GOT3 (cell line): Measurements from ENCODE around the gene OSBPL8.

Experiments
- DNase-seq: peaks from one replicate; lab custom pipeline; 2025; ENCODE audit warnings: mixed read lengths; lab: John Stamatoyannopoulos, UW

The OSBPL8 gene

GRCh38 chr12:76555231-76555767 lies 4.3 kb downstream of the OSBPL8 start:
- no peak for DNase-seq

GRCh38 chr12:76554405-76555230 lies 5.0 kb downstream of the OSBPL8 start:
- DNase-seq = no peak

- DNase-seq = no peak
Observed at GRCh38 chr12:76552343-76552938, 7.1 kb downstream of the OSBPL8 start.

- no peak for DNase-seq
Observed at GRCh38 chr12:76551482-76551888, 8.1 kb downstream of the OSBPL8 start.

- no peak for DNase-seq
Observed at GRCh38 chr12:76549131-76549530, 10.4 kb downstream of the OSBPL8 start.

GRCh38 chr12:76548222-76548837 lies 11.2 kb downstream of the OSBPL8 start:
- no peak for DNase-seq

GRCh38 chr12:76547526-76547925 lies 12.0 kb downstream of the OSBPL8 start:
- DNase-seq = no peak

GRCh38 chr12:76546889-76547288 lies 12.7 kb downstream of the OSBPL8 start:
- DNase-seq = no peak

- DNase-seq = no peak
Observed at GRCh38 chr12:76545486-76545885, 14.1 kb downstream of the OSBPL8 start.

GRCh38 chr12:76544601-76545261 lies 14.8 kb downstream of the OSBPL8 start:
- no peak for DNase-seq

GRCh38 chr12:76543813-76544347 lies 15.7 kb downstream of the OSBPL8 start:
- DNase-seq = no peak

GRCh38 chr12:76542908-76543307 lies 16.7 kb downstream of the OSBPL8 start:
- DNase-seq = no peak

- no peak for DNase-seq
Observed at GRCh38 chr12:76539727-76540126, 19.8 kb downstream of the OSBPL8 start.

GRCh38 chr12:76537923-76538322 lies 21.6 kb downstream of the OSBPL8 start:
- no peak for DNase-seq

GRCh38 chr12:76536546-76536945 lies 23.0 kb downstream of the OSBPL8 start:
- DNase-seq = no peak

- no peak for DNase-seq
Observed at GRCh38 chr12:76535170-76535569, 24.4 kb downstream of the OSBPL8 start.

GRCh38 chr12:76533331-76533730 lies 26.2 kb downstream of the OSBPL8 start:
- DNase-seq = no peak

GRCh38 chr12:76532520-76532919 lies 27.1 kb downstream of the OSBPL8 start:
- no peak for DNase-seq

- DNase-seq = no peak
Observed at GRCh38 chr12:76531056-76531455, 28.5 kb downstream of the OSBPL8 start.

GRCh38 chr12:76530516-76530915 lies 29.1 kb downstream of the OSBPL8 start:
- DNase-seq = no peak

- no peak for DNase-seq
Observed at GRCh38 chr12:76529226-76529918, 30.2 kb downstream of the OSBPL8 start.
